Measurements from ENCODE around the gene MLLT3.

Gene MLLT3

DNA sequence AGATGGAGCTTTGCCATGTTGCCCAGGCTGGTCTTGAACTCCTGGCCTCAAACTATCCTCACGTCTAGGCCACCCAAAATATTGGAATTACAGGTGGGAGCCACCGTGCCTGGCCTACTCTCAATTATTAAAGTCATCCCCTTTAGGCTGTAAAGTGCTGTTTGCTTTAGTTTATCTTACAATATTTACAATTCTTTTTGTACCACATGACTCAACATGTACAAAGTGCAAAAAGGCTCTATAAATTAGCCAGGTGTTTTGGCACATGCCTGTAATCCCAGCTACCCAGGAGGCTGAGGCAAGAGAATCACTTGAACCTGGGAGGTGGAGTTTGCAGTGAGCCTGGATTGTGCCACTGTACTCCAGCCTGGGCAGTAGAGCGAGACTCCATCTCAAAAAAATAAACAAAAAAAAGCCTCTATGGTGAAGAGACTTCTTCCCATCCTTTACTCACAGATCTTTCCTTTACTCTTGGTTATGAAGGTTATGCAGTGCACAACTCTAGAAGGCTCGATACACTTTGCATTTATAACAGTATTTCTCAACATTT, 28.5 kb upstream of the MLLT3 start:
- Histone ChIP-seq H3K9me3 (ENCODE audit: control insufficient read depth, insufficient read depth, low read length) (no peaks in the 10 kb centered on the region), H3K36me3 (ENCODE audit: control insufficient read depth, insufficient read depth, low read length) (no peaks in the 10 kb centered on the region), H3K27me3 (ENCODE audit: control insufficient read depth, insufficient read depth, low read length) (no peaks in the 10 kb centered on the region), H3K27ac (ENCODE audit: low read length) (no peak overlapping the region), H3K4me1 (ENCODE audit: control insufficient read depth, insufficient read depth, low read length) (no peaks in the 10 kb centered on the region), H3K4me3 (ENCODE audit: low read length) (no peak overlapping the region)
- no CpG with 5 or more reads among the region's 4 CpGs for WGBS (ENCODE audit: insufficient coverage, insufficient read length)
- no peak for DNase-seq (ENCODE audit: low read depth, low spot score)

GRCh38 chr9:20650313-20650712, 28.0 kb upstream of the MLLT3 start:
- Histone ChIP-seq H3K4me3 (ENCODE audit: low read length) (no peak overlapping the region), H3K27ac (ENCODE audit: low read length) (no peak overlapping the region), H3K27me3 (ENCODE audit: control insufficient read depth, insufficient read depth, low read length) (no peaks in the 10 kb centered on the region), H3K9me3 (ENCODE audit: control insufficient read depth, insufficient read depth, low read length) (no peaks in the 10 kb centered on the region), H3K36me3 (ENCODE audit: control insufficient read depth, insufficient read depth, low read length) (no peaks in the 10 kb centered on the region), H3K4me1 (ENCODE audit: control insufficient read depth, insufficient read depth, low read length) (no peaks in the 10 kb centered on the region)
- DNase-seq (ENCODE audit: low read depth, low spot score), result no peak
- no CpG with 5 or more reads among the region's 4 CpGs for WGBS (ENCODE audit: insufficient coverage, insufficient read length)

GRCh38 chr9:20649381-20649780, 27.1 kb upstream of the MLLT3 start:
- WGBS (ENCODE audit: insufficient coverage, insufficient read length), result no CpG with 5 or more reads among the region's 1 CpG
- Histone ChIP-seq H3K36me3 (ENCODE audit: control insufficient read depth, insufficient read depth, low read length) (no peaks in the 10 kb centered on the region), H3K9me3 (ENCODE audit: control insufficient read depth, insufficient read depth, low read length) (no peaks in the 10 kb centered on the region), H3K27me3 (ENCODE audit: control insufficient read depth, insufficient read depth, low read length) (no peaks in the 10 kb centered on the region), H3K27ac (ENCODE audit: low read length) (no peak overlapping the region), H3K4me3 (ENCODE audit: low read length) (no peak overlapping the region), H3K4me1 (ENCODE audit: control insufficient read depth, insufficient read depth, low read length) (no peaks in the 10 kb centered on the region)
- no peak for DNase-seq (ENCODE audit: low read depth, low spot score)

GRCh38 chr9:20646656-20647055, 24.4 kb upstream of the MLLT3 start:
- Histone ChIP-seq H3K27ac (ENCODE audit: low read length) (no peak overlapping the region), H3K4me1 (ENCODE audit: control insufficient read depth, insufficient read depth, low read length) (no peaks in the 10 kb centered on the region), H3K4me3 (ENCODE audit: low read length) (no peak overlapping the region), H3K9me3 (ENCODE audit: control insufficient read depth, insufficient read depth, low read length) (no peaks in the 10 kb centered on the region), H3K27me3 (ENCODE audit: control insufficient read depth, insufficient read depth, low read length) (no peaks in the 10 kb centered on the region), H3K36me3 (ENCODE audit: control insufficient read depth, insufficient read depth, low read length) (no peaks in the 10 kb centered on the region)
- DNase-seq (ENCODE audit: low read depth, low spot score), result no peak
- WGBS (ENCODE audit: insufficient coverage, insufficient read length), result no CpG with 5 or more reads among the region's 4 CpGs

GRCh38 chr9:20643660-20644059, 21.4 kb upstream of the MLLT3 start:
- H3K27me3 ChIP-seq (ENCODE audit: control insufficient read depth, insufficient read depth, low read length), result no peaks in the 10 kb centered on the region
- no peaks in the 10 kb centered on the region for H3K36me3 ChIP-seq (ENCODE audit: control insufficient read depth, insufficient read depth, low read length)
- WGBS (ENCODE audit: insufficient coverage, insufficient read length), result no CpG with 5 or more reads among the region's 3 CpGs
- no peaks in the 10 kb centered on the region for H3K9me3 ChIP-seq (ENCODE audit: control insufficient read depth, insufficient read depth, low read length)
- H3K4me3 ChIP-seq (ENCODE audit: low read length), result no peak overlapping the region
- no peak overlapping the region for H3K27ac ChIP-seq (ENCODE audit: low read length)
- no peak for DNase-seq (ENCODE audit: low read depth, low spot score)
- H3K4me1 ChIP-seq (ENCODE audit: control insufficient read depth, insufficient read depth, low read length), result no peaks in the 10 kb centered on the region

GRCh38 chr9:20642045-20642444, 19.7 kb upstream of the MLLT3 start:
- DNase-seq (ENCODE audit: low read depth, low spot score), result no peak
- no peak overlapping the region for H3K4me3 ChIP-seq (ENCODE audit: low read length)
- no CpG with 5 or more reads among the region's 1 CpG for WGBS (ENCODE audit: insufficient coverage, insufficient read length)
- no peaks in the 10 kb centered on the region for H3K27me3 ChIP-seq (ENCODE audit: control insufficient read depth, insufficient read depth, low read length)
- H3K27ac ChIP-seq (ENCODE audit: low read length), result no peak overlapping the region
- H3K4me1 ChIP-seq (ENCODE audit: control insufficient read depth, insufficient read depth, low read length), result no peaks in the 10 kb centered on the region
- no peaks in the 10 kb centered on the region for H3K9me3 ChIP-seq (ENCODE audit: control insufficient read depth, insufficient read depth, low read length)
- no peaks in the 10 kb centered on the region for H3K36me3 ChIP-seq (ENCODE audit: control insufficient read depth, insufficient read depth, low read length)

DNA sequence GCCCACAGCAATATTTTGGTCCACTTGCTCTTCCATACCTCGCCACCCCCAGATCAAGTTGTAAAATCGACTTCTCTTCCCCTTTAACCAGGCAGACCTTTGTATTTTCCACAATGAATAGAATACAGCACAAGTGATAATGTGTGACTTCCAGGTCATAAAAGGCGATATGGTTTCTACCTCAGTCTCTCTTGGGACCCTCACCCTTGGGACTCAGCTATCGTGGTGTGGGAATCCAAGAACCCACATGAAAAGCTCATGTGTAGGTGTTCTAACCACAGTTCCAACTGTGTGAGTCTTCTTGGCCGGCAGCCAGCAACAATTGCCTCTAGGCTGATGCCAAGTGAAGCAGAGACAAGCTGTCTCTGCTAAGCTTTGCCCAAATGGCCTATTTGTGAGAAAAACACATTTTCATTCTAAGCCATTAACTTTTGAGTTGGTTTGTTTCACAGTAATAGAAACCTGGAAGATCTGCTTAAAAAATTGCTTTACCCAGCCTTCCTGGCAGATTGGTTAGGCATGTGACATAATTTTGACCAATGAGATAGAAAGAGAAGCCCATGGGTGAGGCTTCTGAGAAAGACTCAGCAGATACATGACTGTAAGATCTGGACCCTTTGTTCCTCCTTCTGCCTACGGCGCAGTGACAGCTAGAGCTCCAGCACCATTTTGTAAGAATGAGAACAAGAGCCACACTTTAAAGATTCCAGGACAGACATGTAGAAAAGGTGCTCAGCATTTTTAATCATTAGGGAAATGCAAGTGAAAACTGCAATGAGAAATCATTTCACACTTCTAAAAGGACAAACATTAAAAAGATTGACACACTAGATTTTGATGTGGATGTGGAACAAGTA, 18.3 kb upstream of the MLLT3 start:
- Histone ChIP-seq H3K4me1 (ENCODE audit: control insufficient read depth, insufficient read depth, low read length) (peaks cover 2% of the 10 kb centered on the region; the same call in 1 of the 2 replicates), H3K36me3 (ENCODE audit: control insufficient read depth, insufficient read depth, low read length) (no peaks in the 10 kb centered on the region), H3K27ac (ENCODE audit: low read length) (no peak overlapping the region), H3K4me3 (ENCODE audit: low read length) (no peak overlapping the region), H3K9me3 (ENCODE audit: control insufficient read depth, insufficient read depth, low read length) (no peaks in the 10 kb centered on the region), H3K27me3 (ENCODE audit: control insufficient read depth, insufficient read depth, low read length) (no peaks in the 10 kb centered on the region)
- no CpG with 5 or more reads among the region's 7 CpGs for WGBS (ENCODE audit: insufficient coverage, insufficient read length)
- no peak for DNase-seq (ENCODE audit: low read depth, low spot score)

GRCh38 chr9:20636888-20637440, 14.7 kb upstream of the MLLT3 start:
- no peak for DNase-seq (ENCODE audit: low read depth, low spot score)
- Histone ChIP-seq H3K4me3 (ENCODE audit: low read length) (no peak overlapping the region), H3K27me3 (ENCODE audit: control insufficient read depth, insufficient read depth, low read length) (no peaks in the 10 kb centered on the region), H3K9me3 (ENCODE audit: control insufficient read depth, insufficient read depth, low read length) (no peaks in the 10 kb centered on the region), H3K36me3 (ENCODE audit: control insufficient read depth, insufficient read depth, low read length) (no peaks in the 10 kb centered on the region), H3K4me1 (ENCODE audit: control insufficient read depth, insufficient read depth, low read length) (peaks cover 2% of the 10 kb centered on the region; the same call in 1 of the 2 replicates), H3K27ac (ENCODE audit: low read length) (no peak overlapping the region)
- WGBS (ENCODE audit: insufficient coverage, insufficient read length), result no CpG with 5 or more reads among the region's 3 CpGs

DNA sequence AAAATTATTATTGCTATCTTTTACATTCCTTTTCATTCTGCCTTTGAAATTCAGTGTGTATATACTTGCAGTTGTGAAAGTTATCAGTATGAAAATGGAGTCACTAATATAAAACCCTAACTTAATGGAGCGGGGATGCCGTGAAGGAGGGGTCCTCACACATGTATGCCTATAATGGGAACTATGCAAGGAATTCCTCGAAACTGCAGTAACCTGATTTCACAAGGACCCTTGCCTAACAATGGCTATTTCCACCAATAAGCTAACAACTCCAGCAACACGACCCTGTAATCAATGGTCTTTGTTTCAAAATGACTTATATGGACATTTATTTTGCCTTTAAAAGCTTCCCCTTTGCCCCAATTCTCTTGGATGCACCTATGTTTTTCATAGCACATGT, 12.6 kb upstream of the MLLT3 start:
- H3K9me3 ChIP-seq (ENCODE audit: control insufficient read depth, insufficient read depth, low read length), result no peaks in the 10 kb centered on the region
- H3K4me3 ChIP-seq (ENCODE audit: low read length), result no peak overlapping the region
- H3K36me3 ChIP-seq (ENCODE audit: control insufficient read depth, insufficient read depth, low read length), result no peaks in the 10 kb centered on the region
- WGBS (ENCODE audit: insufficient coverage, insufficient read length), result no CpG with 5 or more reads among the region's 4 CpGs
- H3K27ac ChIP-seq (ENCODE audit: low read length), result no peak overlapping the region
- peaks cover 2% of the 10 kb centered on the region; the same call in 1 of the 2 replicates for H3K4me1 ChIP-seq (ENCODE audit: control insufficient read depth, insufficient read depth, low read length)
- H3K27me3 ChIP-seq (ENCODE audit: control insufficient read depth, insufficient read depth, low read length), result no peaks in the 10 kb centered on the region
- DNase-seq (ENCODE audit: low read depth, low spot score), result no peak

DNA sequence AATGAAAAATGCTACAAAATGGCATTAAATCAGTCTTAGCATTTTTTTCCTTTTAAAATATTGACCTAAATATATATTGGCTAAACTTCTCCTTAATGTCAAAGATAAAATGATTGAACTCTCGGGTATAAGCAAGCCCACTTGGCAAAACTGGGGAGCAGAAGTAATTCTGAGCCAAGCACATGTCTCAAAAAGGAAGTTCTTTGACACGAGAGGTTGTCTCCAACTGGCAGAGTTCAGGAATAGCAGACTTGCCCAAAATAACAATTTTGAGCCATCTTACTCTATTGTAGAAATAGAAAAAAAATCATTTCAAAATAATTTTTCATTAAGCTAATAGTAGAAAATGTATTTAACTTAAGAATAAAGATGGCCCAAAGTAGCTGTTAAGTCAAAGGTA, 10.4 kb upstream of the MLLT3 start:
- no peak overlapping the region for H3K27ac ChIP-seq (ENCODE audit: low read length)
- H3K4me1 ChIP-seq (ENCODE audit: control insufficient read depth, insufficient read depth, low read length), result peaks cover 2% of the 10 kb centered on the region; the same call in 1 of the 2 replicates
- DNase-seq (ENCODE audit: low read depth, low spot score), result no peak
- WGBS (ENCODE audit: insufficient coverage, insufficient read length), result no CpG with 5 or more reads among the region's 2 CpGs
- H3K4me3 ChIP-seq (ENCODE audit: low read length), result no peak overlapping the region
- H3K27me3 ChIP-seq (ENCODE audit: control insufficient read depth, insufficient read depth, low read length), result no peaks in the 10 kb centered on the region
- H3K9me3 ChIP-seq (ENCODE audit: control insufficient read depth, insufficient read depth, low read length), result no peaks in the 10 kb centered on the region
- H3K36me3 ChIP-seq (ENCODE audit: control insufficient read depth, insufficient read depth, low read length), result no peaks in the 10 kb centered on the region

Measured in iPS DF 6.9 (cell line).